DOHH2 (cell line): ENCODE measurements around the gene PDE8A.

Experiments used
- EZH2phosphoT487 ChIP-seq: fragments of 200-600 bp; sonication (generic); IDR thresholded peaks from 2 replicates; pipeline ENCODE4 v1.6.1; 2017; ENCODE audit warnings: borderline replicate concordance, mild to moderate bottlenecking, antibody characterized with exemption, low read length, moderate library complexity, mixed read lengths
- TF ChIP-seq, protein P1 (sequence below): fragments of 200-600 bp; sonication (generic); IDR thresholded peaks from one replicate; pipeline ENCODE4 v1.5.1; 2014; ENCODE audit warnings: antibody characterized with exemption, mild to moderate bottlenecking, low read depth, low read length; ENCODE audit not compliant: poor library complexity, severe bottlenecking

GRCh38 chr15:84953136-84953535 is 28.5 kb upstream of the PDE8A start:
- TF ChIP-seq, protein P1, sequence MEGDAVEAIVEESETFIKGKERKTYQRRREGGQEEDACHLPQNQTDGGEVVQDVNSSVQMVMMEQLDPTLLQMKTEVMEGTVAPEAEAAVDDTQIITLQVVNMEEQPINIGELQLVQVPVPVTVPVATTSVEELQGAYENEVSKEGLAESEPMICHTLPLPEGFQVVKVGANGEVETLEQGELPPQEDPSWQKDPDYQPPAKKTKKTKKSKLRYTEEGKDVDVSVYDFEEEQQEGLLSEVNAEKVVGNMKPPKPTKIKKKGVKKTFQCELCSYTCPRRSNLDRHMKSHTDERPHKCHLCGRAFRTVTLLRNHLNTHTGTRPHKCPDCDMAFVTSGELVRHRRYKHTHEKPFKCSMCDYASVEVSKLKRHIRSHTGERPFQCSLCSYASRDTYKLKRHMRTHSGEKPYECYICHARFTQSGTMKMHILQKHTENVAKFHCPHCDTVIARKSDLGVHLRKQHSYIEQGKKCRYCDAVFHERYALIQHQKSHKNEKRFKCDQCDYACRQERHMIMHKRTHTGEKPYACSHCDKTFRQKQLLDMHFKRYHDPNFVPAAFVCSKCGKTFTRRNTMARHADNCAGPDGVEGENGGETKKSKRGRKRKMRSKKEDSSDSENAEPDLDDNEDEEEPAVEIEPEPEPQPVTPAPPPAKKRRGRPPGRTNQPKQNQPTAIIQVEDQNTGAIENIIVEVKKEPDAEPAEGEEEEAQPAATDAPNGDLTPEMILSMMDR: no peak
- no peak for TF ChIP-seq EZH2phosphoT487
